22Rv1 (cell line): Measurements from ENCODE around the gene ABCA5.
"Not testable (repeated sequence)": the region's sequence is repeated elsewhere in the genome, so short reads cannot be mapped to it uniquely, and the experiment has no call there.

Source experiments
- H3K27ac ChIP-seq: fragments of 450-650 bp; 2 replicates; pipeline ENCODE4 v1.5.1; 2017
- CTCF ChIP-seq: fragments of 450-650 bp; IDR thresholded peaks from 2 replicates; pipeline ENCODE4 v1.5.1; 2017; ENCODE audit warnings: mild to moderate bottlenecking
- ZFX ChIP-seq: fragments of 450-650 bp; IDR thresholded peaks from 2 replicates; pipeline ENCODE4 v1.6.1; 2017; ENCODE audit warnings: antibody characterized with exemption, borderline replicate concordance

Gene ABCA5

GRCh38 chr17:69198238-69198637 is 128.7 kb downstream of the ABCA5 start:
- TF ChIP-seq CTCF (no peak), ZFX (no peak)
- no peak overlapping the region for H3K27ac ChIP-seq

- H3K27ac ChIP-seq = not testable (repeated sequence)
Measured at GRCh38 chr17:69196105-69196653, 130.8 kb downstream of the ABCA5 start.
